CD4-positive, alpha-beta memory T cell (primary cell): ENCODE data around the gene ADGRE2. TPM values are rescaled to one million over a fixed set of nuclear protein-coding genes. Genes with fewer than 3 reads are reported as not detected.

ENCODE experiments used
- CTCF ChIA-PET: fragments of 350-600 bp; sonication (Branson Sonifier 250); formaldehyde crosslinking; loops from one replicate; lab custom pipeline; 2021; ENCODE audit warnings: inconsistent platforms; ENCODE audit not compliant: partially characterized antibody; lab: Charles Lee
- POLR2A ChIA-PET: fragments of 350-600 bp; sonication (Branson Sonifier 250); formaldehyde crosslinking; loops from one replicate; lab custom pipeline; 2021; ENCODE audit not compliant: partially characterized antibody; lab: Charles Lee
- DNase-seq, 5 donors: peaks; one replicate each; pipeline versions ENCODE4 v3.0.0 to v3.0.0-alpha.2; 2020 to 2022; ENCODE audit warnings: mixed read lengths in 1 of 5
- H3K27ac ChIP-seq: one replicate; pipeline ENCODE4 v1.7.0; 2013; ENCODE audit warnings: low read depth, low read length
- H3K27me3 ChIP-seq: 2 replicates; pipeline ENCODE4 v1.7.0; 2013; ENCODE audit warnings: mild to moderate bottlenecking, low read length, moderate library complexity; ENCODE audit not compliant: insufficient read depth
- H3K36me3 ChIP-seq: 2 replicates; pipeline ENCODE4 v1.7.0; 2013; ENCODE audit warnings: mild to moderate bottlenecking, low read length, moderate library complexity; ENCODE audit not compliant: insufficient read depth
- H3K4me1 ChIP-seq: 2 replicates; pipeline ENCODE4 v1.7.0; 2013; ENCODE audit warnings: mild to moderate bottlenecking, low read length, moderate library complexity; ENCODE audit not compliant: insufficient read depth
- H3K4me3 ChIP-seq, 2 donors: one replicate each; pipeline ENCODE4 v1.7.0; 2013; ENCODE audit warnings: low read length in 2 of 2, mild to moderate bottlenecking in 1 of 2
- H3K9me3 ChIP-seq, 2 donors: one replicate each; pipeline ENCODE4 v1.7.0; 2013; ENCODE audit warnings: low read length in 2 of 2, control low read depth in 1 of 2; ENCODE audit not compliant: control insufficient read depth in 1 of 2
- H3K27ac Mint-ChIP-seq, 7 donors: one replicate each; pipeline ENCODE4 v1.8.0; 2020 to 2021; ENCODE audit warnings: mixed read lengths in 7 of 7, mild to moderate bottlenecking in 6 of 7, inconsistent platforms in 3 of 7, moderate library complexity in 3 of 7
- H3K27me3 Mint-ChIP-seq, 2 donors: one replicate each; pipeline ENCODE4 v1.8.0; 2020 to 2021; ENCODE audit warnings: mixed read lengths in 2 of 2
- H3K36me3 Mint-ChIP-seq, 2 donors: one replicate each; pipeline ENCODE4 v1.8.0; 2020 to 2021; ENCODE audit warnings: mixed read lengths in 2 of 2, inconsistent platforms in 1 of 2, mild to moderate bottlenecking in 1 of 2
- H3K4me1 Mint-ChIP-seq, 4 donors: one replicate each; pipeline ENCODE4 v1.8.0; 2020 to 2021; ENCODE audit warnings: mixed read lengths in 4 of 4, mild to moderate bottlenecking in 1 of 4
- H3K4me3 Mint-ChIP-seq, 8 donors: one replicate each; pipeline ENCODE4 v1.8.0; 2020 to 2021; ENCODE audit warnings: mixed read lengths in 8 of 8, mild to moderate bottlenecking in 7 of 8, moderate library complexity in 6 of 8, inconsistent platforms in 3 of 8
- H3K9me3 Mint-ChIP-seq, 8 donors: one replicate each; pipeline ENCODE4 v1.8.0; 2020 to 2021; ENCODE audit warnings: mixed read lengths in 8 of 8, mild to moderate bottlenecking in 5 of 8, inconsistent platforms in 3 of 8, moderate library complexity in 1 of 8
- intact Hi-C: fragments of 100-400 bp; cut with micrococcal nuclease; formaldehyde crosslinking; loops from one replicate; pipeline ENCODE4 v1.15.1; 2023
- polyA plus RNA-seq, 2 donors: library from polyadenylated mRNA; unstranded; fragments of 300-500 nt; fragmentation: Illumina TruSeq; gene quantifications; one replicate each; pipeline ENCODE4 v1.2.3, GENCODE V29; 2021
- total RNA-seq, 2 experiments: library from RNA; stranded (reverse); gene quantifications; one replicate each; pipeline ENCODE4 v1.2.3, GENCODE V29; 2021

Gene ADGRE2
- total and polyA plus RNA-seq, 4 experiments from 2014 or later, result 0.26 to 0.78 (median 0.47) TPM; not detected in 1

DNA sequence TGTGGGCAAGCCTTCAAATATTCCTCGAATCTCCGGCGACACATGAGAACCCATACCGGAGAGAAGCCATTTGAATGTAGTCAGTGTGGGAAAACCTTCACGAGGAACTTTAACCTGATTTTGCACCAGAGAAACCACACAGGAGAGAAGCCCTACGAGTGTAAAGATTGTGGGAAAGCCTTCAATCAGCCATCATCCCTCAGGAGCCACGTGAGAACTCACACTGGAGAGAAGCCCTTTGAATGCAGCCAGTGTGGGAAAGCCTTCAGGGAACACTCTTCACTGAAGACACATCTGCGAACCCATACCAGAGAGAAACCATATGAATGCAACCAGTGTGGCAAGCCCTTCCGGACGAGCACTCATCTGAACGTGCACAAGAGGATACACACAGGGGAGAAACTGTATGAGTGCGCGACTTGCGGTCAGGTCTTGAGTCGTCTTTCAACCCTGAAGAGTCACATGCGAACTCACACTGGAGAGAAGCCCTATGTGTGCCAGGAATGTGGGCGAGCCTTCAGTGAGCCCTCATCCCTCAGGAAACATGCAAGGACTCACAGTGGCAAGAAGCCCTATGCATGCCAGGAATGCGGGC, 59.7 kb downstream of the ADGRE2 start:
- H3K36me3 ChIP-seq, result peaks cover 39% of the 10 kb centered on the region
- Mint-ChIP-seq H3K36me3 (peaks cover 85 to 94% of the 10 kb centered on the region in 2 donors), H3K9me3 (peaks cover 2 to 97% (median 92%) of the 10 kb centered on the region in 8 donors), H3K27ac (no peak overlapping the region), H3K4me1 (no peaks in the 10 kb centered on the region), H3K4me3 (no peak overlapping the region), H3K27me3 (no peaks in the 10 kb centered on the region)
- intact Hi-C loops, result no loop called here
- H3K27me3 ChIP-seq, result no peaks in the 10 kb centered on the region
- POLR2A ChIA-PET, result no interaction called here
- H3K9me3 ChIP-seq, result peaks cover 2 to 50% of the 10 kb centered on the region in 2 donors
- no peak for DNase-seq
- CTCF ChIA-PET, result no interaction called here
- H3K4me3 ChIP-seq, result no peak overlapping the region
- H3K27ac ChIP-seq, result no peak overlapping the region
- H3K4me1 ChIP-seq, result no peaks in the 10 kb centered on the region

DNA sequence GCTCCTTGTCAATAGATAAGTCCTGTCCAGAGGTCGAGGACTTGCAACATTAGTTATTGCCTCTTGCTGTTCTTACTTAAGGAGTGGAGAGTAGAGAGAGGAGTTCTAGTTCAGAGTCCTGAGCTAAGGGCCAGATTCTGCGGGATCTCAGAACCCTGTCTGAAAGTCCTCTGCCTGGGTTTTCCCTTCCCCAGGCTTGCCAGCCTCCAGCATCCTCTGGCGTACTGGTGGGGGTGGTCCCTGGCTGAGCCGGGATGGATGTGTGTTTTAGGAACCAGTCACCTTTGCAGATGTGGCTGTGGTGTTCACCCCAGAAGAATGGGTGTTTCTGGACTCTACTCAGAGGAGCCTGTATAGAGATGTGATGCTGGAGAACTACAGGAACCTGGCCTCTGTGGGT, 62.5 kb downstream of the ADGRE2 start:
- DNase-seq, result no peak
- no peak overlapping the region for H3K4me3 ChIP-seq
- H3K27me3 ChIP-seq, result no peaks in the 10 kb centered on the region
- CTCF ChIA-PET, result no interaction called here
- H3K9me3 ChIP-seq, result peaks cover 0 to 43% of the 10 kb centered on the region in 2 donors
- H3K36me3 Mint-ChIP-seq, result peaks cover 91 to 97% of the 10 kb centered on the region in 2 donors
- no peaks in the 10 kb centered on the region for H3K27me3 Mint-ChIP-seq
- H3K4me3 Mint-ChIP-seq, result no peak overlapping the region
- H3K36me3 ChIP-seq, result peaks cover 39% of the 10 kb centered on the region
- intact Hi-C loops, result no loop called here
- no peaks in the 10 kb centered on the region for H3K4me1 Mint-ChIP-seq
- H3K27ac ChIP-seq, result no peak overlapping the region
- peaks cover 6 to 89% (median 80%) of the 10 kb centered on the region in 8 donors for H3K9me3 Mint-ChIP-seq
- no peak overlapping the region for H3K27ac Mint-ChIP-seq
- POLR2A ChIA-PET, result no interaction called here
- no peaks in the 10 kb centered on the region for H3K4me1 ChIP-seq

DNA sequence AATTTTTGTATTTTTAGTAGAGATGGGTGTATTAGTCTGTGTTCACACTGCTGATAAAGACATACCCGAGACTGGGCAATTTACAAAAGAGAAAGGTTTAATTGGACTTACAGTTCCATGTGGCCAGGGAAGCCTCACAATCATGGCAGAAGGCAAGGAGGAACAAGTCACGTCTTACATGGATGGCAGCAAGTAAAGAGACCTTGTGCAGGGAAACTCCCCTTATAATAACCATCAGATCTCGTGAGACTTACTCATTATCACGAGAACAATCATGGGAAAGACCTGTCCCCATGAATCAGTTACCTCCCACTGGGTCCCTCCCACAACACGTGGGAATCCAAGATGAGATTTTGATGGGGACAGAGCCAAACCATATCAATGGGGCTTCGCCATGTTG, 73.9 kb downstream of the ADGRE2 start:
- CTCF ChIA-PET, result no interaction called here
- no peaks in the 10 kb centered on the region for H3K4me1 ChIP-seq
- no peak for DNase-seq
- no peaks in the 10 kb centered on the region for H3K27me3 ChIP-seq
- Mint-ChIP-seq H3K4me1 (no peaks in the 10 kb centered on the region), H3K27me3 (no peaks in the 10 kb centered on the region), H3K27ac (no peak overlapping the region), H3K36me3 (peaks cover 84% of the 10 kb centered on the region in 2 donors), H3K9me3 (no peaks in the 10 kb centered on the region), H3K4me3 (no peak overlapping the region)
- H3K36me3 ChIP-seq, result peaks cover 63% of the 10 kb centered on the region
- intact Hi-C loops, result no loop called here
- POLR2A ChIA-PET, result no interaction called here
- H3K9me3 ChIP-seq, result no peaks in the 10 kb centered on the region
- no peak overlapping the region for H3K4me3 ChIP-seq
- no peak overlapping the region for H3K27ac ChIP-seq

DNA sequence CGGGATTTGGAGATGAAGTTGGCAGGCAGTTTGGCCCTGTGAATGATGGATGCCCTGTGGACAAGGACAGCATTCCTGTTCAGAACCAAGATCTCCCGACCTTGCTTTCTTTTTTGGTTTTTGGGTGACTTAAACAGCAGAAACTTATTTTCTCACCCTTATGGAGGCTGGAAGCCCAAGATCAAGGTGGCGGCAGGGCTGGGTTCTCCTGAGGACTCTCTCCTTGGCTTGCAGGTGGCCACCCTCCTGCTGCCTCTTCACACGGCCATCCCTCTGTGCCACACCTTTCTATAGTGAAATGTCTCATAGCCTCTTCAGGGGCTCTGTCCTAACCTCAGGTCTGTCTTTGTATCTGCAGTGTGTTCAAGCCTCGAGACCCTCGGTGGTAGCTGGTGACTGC, 74.5 kb downstream of the ADGRE2 start:
- POLR2A ChIA-PET, result no interaction called here
- CTCF ChIA-PET, result no interaction called here
- H3K9me3 Mint-ChIP-seq, result no peaks in the 10 kb centered on the region
- Histone ChIP-seq H3K27ac (no peak overlapping the region), H3K27me3 (no peaks in the 10 kb centered on the region), H3K36me3 (peaks cover 63% of the 10 kb centered on the region), H3K4me1 (no peaks in the 10 kb centered on the region), H3K4me3 (no peak overlapping the region), H3K9me3 (no peaks in the 10 kb centered on the region)
- intact Hi-C loops, result no loop called here
- peaks cover 83% of the 10 kb centered on the region in 2 donors for H3K36me3 Mint-ChIP-seq
- DNase-seq, result no peak
- H3K4me3 Mint-ChIP-seq, result no peak overlapping the region
- H3K27ac Mint-ChIP-seq, result no peak overlapping the region
- no peaks in the 10 kb centered on the region for H3K27me3 Mint-ChIP-seq
- H3K4me1 Mint-ChIP-seq, result no peaks in the 10 kb centered on the region

DNA sequence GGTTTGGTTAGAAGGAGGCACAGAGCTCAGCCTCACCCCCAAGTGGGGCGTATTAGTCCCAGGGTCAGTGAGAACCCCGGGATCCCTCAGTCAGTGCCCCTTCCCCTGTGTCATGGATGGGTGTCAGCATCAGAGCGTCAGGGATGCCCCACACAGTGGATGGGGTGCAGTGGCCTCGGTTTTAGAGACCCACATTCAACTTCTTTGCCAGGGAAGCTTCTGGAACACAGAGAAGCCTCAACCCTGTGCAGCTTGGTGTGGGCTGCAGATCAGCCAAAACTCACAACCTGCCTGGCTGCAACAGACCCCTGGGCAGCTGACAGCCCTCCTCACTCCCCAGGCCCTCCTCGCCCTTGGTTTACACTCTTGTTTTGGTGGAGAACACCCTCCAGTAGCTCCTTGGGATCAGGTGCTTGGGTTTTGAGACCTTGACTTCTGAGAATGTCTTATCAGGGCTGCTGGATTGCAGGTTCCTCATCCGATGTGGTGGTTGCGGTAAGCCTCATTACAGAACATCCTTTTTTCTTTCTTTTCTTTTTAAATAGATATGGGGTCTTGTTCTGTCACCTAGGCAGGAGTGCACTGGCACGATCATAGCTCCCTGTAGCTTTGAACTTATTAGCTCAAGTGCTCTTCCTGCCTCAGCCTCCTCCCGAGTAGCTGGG, 77.5 kb downstream of the ADGRE2 start:
- Mint-ChIP-seq H3K4me3 (no peak overlapping the region), H3K4me1 (no peaks in the 10 kb centered on the region), H3K27me3 (no peaks in the 10 kb centered on the region), H3K27ac (no peak overlapping the region), H3K36me3 (peaks cover 73 to 77% of the 10 kb centered on the region in 2 donors), H3K9me3 (no peaks in the 10 kb centered on the region)
- CTCF ChIA-PET, result interaction anchor here (1.9 kb wide), 1 partner anchor 15 kb away, joined by 6 read pairs; no protein-coding TSS in a partner anchor
- POLR2A ChIA-PET, result no interaction called here
- no peak for DNase-seq
- H3K4me3 ChIP-seq, result no peak overlapping the region
- H3K27ac ChIP-seq, result no peak overlapping the region
- H3K4me1 ChIP-seq, result no peaks in the 10 kb centered on the region
- H3K36me3 ChIP-seq, result peaks cover 61% of the 10 kb centered on the region
- no peaks in the 10 kb centered on the region for H3K9me3 ChIP-seq
- intact Hi-C loops, result no loop called here
- no peaks in the 10 kb centered on the region for H3K27me3 ChIP-seq

DNA sequence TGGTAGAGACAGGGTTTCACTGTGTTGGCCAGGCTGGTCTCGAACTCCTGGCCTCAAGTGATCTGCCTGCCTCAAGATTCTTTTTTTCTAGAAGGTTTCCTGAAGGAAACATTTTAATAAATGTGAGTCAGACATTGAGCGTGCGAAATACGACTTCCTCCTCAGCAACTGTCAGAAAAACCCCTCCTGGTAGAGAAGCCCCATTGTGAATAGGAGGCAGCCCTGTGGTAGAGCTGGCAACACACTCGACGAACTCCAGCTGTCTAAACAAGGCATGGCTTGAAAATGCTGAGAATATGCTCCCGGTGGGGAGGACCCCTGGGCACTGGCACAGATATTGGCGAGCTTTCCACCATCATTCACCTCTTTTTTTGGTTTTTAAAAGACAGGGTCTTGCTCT, 78.7 kb downstream of the ADGRE2 start:
- Histone ChIP-seq H3K27me3 (no peaks in the 10 kb centered on the region), H3K27ac (no peak overlapping the region), H3K36me3 (peaks cover 63% of the 10 kb centered on the region), H3K4me3 (no peak overlapping the region), H3K9me3 (no peaks in the 10 kb centered on the region), H3K4me1 (no peaks in the 10 kb centered on the region)
- CTCF ChIA-PET, result no interaction called here
- Mint-ChIP-seq H3K27me3 (no peaks in the 10 kb centered on the region), H3K4me3 (no peak overlapping the region), H3K9me3 (no peaks in the 10 kb centered on the region), H3K36me3 (peaks cover 68 to 76% of the 10 kb centered on the region in 2 donors), H3K4me1 (no peaks in the 10 kb centered on the region), H3K27ac (no peak overlapping the region)
- DNase-seq, result no peak
- intact Hi-C loops, result no loop called here
- POLR2A ChIA-PET, result no interaction called here

DNA sequence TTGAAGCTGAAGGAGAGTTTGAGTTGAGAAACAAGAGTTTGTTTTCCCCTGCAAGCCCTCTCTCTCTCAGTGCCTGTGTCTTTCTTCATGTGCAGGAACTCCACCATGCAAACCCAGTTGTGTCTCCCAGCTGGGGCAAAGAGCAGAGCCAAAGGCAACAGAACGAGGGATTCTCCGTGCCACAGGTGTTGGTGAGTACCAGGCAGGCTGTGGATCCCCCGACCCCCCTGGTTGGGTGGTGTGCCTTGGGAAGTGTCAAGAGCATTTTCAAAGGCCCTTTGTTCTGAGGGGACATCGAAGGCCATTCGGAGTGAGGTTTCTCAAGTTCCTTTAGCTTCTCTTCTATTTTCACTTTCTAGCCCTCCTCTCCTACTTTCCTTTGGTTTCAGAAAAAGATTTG, 82.9 kb downstream of the ADGRE2 start:
- no peaks in the 10 kb centered on the region for H3K9me3 Mint-ChIP-seq
- no peak overlapping the region for H3K4me3 ChIP-seq
- no peak for DNase-seq
- CTCF ChIA-PET, result interaction anchor here (0.9 kb wide), 1 partner anchor 10 kb away, joined by 3 read pairs; no protein-coding TSS in a partner anchor
- no peak overlapping the region for H3K27ac Mint-ChIP-seq
- peaks cover 38% of the 10 kb centered on the region for H3K36me3 ChIP-seq
- H3K4me1 ChIP-seq, result peaks cover 3% of the 10 kb centered on the region
- H3K27ac ChIP-seq, result no peak overlapping the region
- peaks cover 7 to 9% (median 8%) of the 10 kb centered on the region in 4 donors for H3K4me1 Mint-ChIP-seq
- H3K4me3 Mint-ChIP-seq, result no peak overlapping the region
- POLR2A ChIA-PET, result no interaction called here
- H3K27me3 Mint-ChIP-seq, result no peaks in the 10 kb centered on the region
- intact Hi-C loops, result no loop called here
- H3K27me3 ChIP-seq, result no peaks in the 10 kb centered on the region
- H3K9me3 ChIP-seq, result no peaks in the 10 kb centered on the region
- H3K36me3 Mint-ChIP-seq, result peaks cover 38 to 57% of the 10 kb centered on the region in 2 donors
